Measurements from ENCODE around the gene ANK2.

ANK2 gene

DNA sequence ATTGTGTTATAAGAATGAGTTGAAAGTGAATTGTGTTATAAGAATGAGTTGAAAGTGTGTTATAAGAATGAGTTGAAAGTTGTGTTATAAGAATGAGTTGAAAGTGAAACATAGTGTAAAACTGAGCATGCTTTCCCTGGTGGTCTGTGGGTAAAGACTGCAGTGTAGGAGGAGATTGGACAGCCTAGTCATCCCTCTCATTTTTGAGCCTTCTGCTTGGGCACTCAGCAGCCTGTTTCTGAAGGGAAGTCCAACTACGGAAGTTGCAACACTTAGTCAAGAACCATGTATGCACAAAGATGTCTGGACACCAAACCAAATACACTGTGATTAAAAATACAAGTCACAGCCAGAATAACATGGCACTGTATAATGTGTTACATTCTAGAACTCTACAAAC lies 72.6 kb downstream of the ANK2 start:
- Histone ChIP-seq H3K36me3 (ENCODE audit: control insufficient read depth in 4 of 4, insufficient read depth in 4 of 4, low read length in 3 of 4) (no peaks in the 10 kb centered on the region), H3K4me1 (ENCODE audit: control extremely low read depth in 1 of 4, control insufficient read depth in 4 of 4, insufficient read depth in 4 of 4, low read length in 3 of 4) (no peaks in the 10 kb centered on the region), H3K9me3 (ENCODE audit: control extremely low read depth in 1 of 5, control insufficient read depth in 4 of 5, insufficient read depth in 2 of 5, low read depth in 1 of 5, low read length in 4 of 5) (no peaks in the 10 kb centered on the region), H3K27ac (ENCODE audit: insufficient read depth in 1 of 2, low read depth in 1 of 2, low read length in 2 of 2, poor library complexity in 1 of 2, severe bottlenecking in 2 of 2) (no peak overlapping the region), H3K27me3 (replicated peaks in 2 of 5; ENCODE audit: control insufficient read depth in 4 of 5, insufficient read depth in 5 of 5, low read length in 4 of 5) (peaks cover 0 to 3% (median 0%) of the 10 kb centered on the region in 5 experiments), H3K4me3 (ENCODE audit: control insufficient read depth in 1 of 7, extremely low read depth in 1 of 7, insufficient read depth in 4 of 7, low read depth in 2 of 7, low read length in 6 of 7) (no peak overlapping the region)
- WGBS (ENCODE audit: insufficient coverage), result no CpG with 5 or more reads among the region's 1 CpG
- ChIA-PET CTCF (no interaction called here), POLR2A (no interaction called here)
- no peak for DNase-seq

DNA sequence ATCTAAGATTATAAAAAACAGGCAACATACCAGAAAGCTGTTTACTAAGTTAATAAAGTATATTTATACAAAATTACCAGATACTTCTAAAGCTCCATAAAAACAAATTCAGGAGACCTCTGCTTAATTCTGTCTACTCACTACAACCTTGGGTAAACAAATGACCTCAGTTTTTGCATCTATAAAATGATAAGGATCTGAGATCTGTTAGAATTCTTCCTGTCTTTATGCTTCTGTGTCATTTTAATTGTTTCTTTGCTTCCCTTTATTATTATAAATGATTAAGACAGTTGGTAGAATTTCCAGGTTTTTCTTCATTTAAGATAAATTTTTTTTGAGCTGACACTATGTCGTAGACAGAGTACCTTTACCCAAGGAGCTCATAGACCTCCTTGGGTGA lies 76.0 kb downstream of the ANK2 start:
- Histone ChIP-seq H3K4me1 (ENCODE audit: control extremely low read depth in 1 of 4, control insufficient read depth in 4 of 4, insufficient read depth in 4 of 4, low read length in 3 of 4) (no peaks in the 10 kb centered on the region), H3K27me3 (replicated peaks in 2 of 5; ENCODE audit: control insufficient read depth in 4 of 5, insufficient read depth in 5 of 5, low read length in 4 of 5) (no peaks in the 10 kb centered on the region), H3K4me3 (ENCODE audit: control insufficient read depth in 1 of 7, extremely low read depth in 1 of 7, insufficient read depth in 4 of 7, low read depth in 2 of 7, low read length in 6 of 7) (no peak overlapping the region), H3K27ac (ENCODE audit: insufficient read depth in 1 of 2, low read depth in 1 of 2, low read length in 2 of 2, poor library complexity in 1 of 2, severe bottlenecking in 2 of 2) (no peak overlapping the region), H3K9me3 (ENCODE audit: control extremely low read depth in 1 of 5, control insufficient read depth in 4 of 5, insufficient read depth in 2 of 5, low read depth in 1 of 5, low read length in 4 of 5) (no peaks in the 10 kb centered on the region), H3K36me3 (ENCODE audit: control insufficient read depth in 4 of 4, insufficient read depth in 4 of 4, low read length in 3 of 4) (no peaks in the 10 kb centered on the region)
- no peak for DNase-seq
- no CpG with 5 or more reads among the region's 1 CpG for WGBS (ENCODE audit: insufficient coverage)
- ChIA-PET CTCF (no interaction called here), POLR2A (no interaction called here)

DNA sequence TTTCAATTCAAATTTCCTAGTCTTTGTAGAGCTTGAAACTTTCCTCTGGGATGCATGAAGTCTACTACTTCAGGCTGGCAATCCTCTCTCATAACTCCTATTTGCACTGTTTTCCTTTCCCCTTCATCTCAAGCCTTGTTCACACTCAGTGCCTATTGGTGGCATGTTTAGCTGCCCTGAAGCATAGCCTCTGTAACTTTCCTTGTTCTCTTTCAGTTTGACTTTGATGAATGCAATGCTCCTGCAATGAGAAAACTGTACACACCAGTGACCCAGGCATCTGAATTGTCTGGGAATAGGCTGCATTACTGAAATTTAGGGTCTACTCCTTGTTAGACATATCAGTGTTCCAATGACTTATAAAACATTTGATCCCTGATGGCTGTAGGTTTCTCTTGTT lies 81.7 kb downstream of the ANK2 start:
- Histone ChIP-seq H3K4me1 (ENCODE audit: control extremely low read depth in 1 of 4, control insufficient read depth in 4 of 4, insufficient read depth in 4 of 4, low read length in 3 of 4) (no peaks in the 10 kb centered on the region), H3K27ac (ENCODE audit: insufficient read depth in 1 of 2, low read depth in 1 of 2, low read length in 2 of 2, poor library complexity in 1 of 2, severe bottlenecking in 2 of 2) (no peak overlapping the region), H3K4me3 (ENCODE audit: control insufficient read depth in 1 of 7, extremely low read depth in 1 of 7, insufficient read depth in 4 of 7, low read depth in 2 of 7, low read length in 6 of 7) (no peak overlapping the region)

DNA sequence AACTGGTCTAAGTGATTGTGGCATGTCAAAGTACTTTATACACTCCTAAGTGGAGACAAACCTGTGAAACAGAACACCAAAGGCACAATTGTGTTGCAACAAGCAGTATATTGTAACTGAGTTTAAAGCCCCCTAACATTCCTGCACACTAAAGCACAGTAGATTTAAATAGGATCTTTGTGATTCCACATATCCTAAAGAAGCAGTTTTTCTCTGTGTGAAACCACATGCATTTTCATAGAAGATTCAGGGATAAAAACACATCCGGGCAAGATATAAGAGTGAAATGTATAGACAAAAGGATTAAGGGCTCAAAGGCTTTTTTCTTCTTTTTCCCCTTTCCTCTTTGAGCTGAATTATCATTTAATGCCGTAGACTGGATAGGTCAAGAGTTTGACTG lies 82.2 kb downstream of the ANK2 start:
- DNase-seq, result no peak
- no peak overlapping the region for H3K27ac ChIP-seq (ENCODE audit: insufficient read depth in 1 of 2, low read depth in 1 of 2, low read length in 2 of 2, poor library complexity in 1 of 2, severe bottlenecking in 2 of 2)
- no peaks in the 10 kb centered on the region for H3K4me1 ChIP-seq (ENCODE audit: control extremely low read depth in 1 of 4, control insufficient read depth in 4 of 4, insufficient read depth in 4 of 4, low read length in 3 of 4)
- ChIA-PET POLR2A (no interaction called here), CTCF (no interaction called here)
- H3K4me3 ChIP-seq (ENCODE audit: control insufficient read depth in 1 of 7, extremely low read depth in 1 of 7, insufficient read depth in 4 of 7, low read depth in 2 of 7, low read length in 6 of 7), result no peak overlapping the region
- H3K27me3 ChIP-seq (replicated peaks in 2 of 5; ENCODE audit: control insufficient read depth in 4 of 5, insufficient read depth in 5 of 5, low read length in 4 of 5), result no peaks in the 10 kb centered on the region
- H3K36me3 ChIP-seq (ENCODE audit: control insufficient read depth in 4 of 4, insufficient read depth in 4 of 4, low read length in 3 of 4), result no peaks in the 10 kb centered on the region
- WGBS (ENCODE audit: insufficient coverage), result 100% methylated on average over 1 of the region's 2 CpGs
- no peaks in the 10 kb centered on the region for H3K9me3 ChIP-seq (ENCODE audit: control extremely low read depth in 1 of 5, control insufficient read depth in 4 of 5, insufficient read depth in 2 of 5, low read depth in 1 of 5, low read length in 4 of 5)

More for the DNA sequence above, 81.7 kb downstream of the ANK2 start:
- CTCF ChIA-PET, result no interaction called here
- H3K36me3 ChIP-seq (ENCODE audit: control insufficient read depth in 4 of 4, insufficient read depth in 4 of 4, low read length in 3 of 4), result no peaks in the 10 kb centered on the region
- DNase-seq, result no peak
- no peaks in the 10 kb centered on the region for H3K9me3 ChIP-seq (ENCODE audit: control extremely low read depth in 1 of 5, control insufficient read depth in 4 of 5, insufficient read depth in 2 of 5, low read depth in 1 of 5, low read length in 4 of 5)
- H3K27me3 ChIP-seq (replicated peaks in 2 of 5; ENCODE audit: control insufficient read depth in 4 of 5, insufficient read depth in 5 of 5, low read length in 4 of 5), result no peaks in the 10 kb centered on the region
- POLR2A ChIA-PET, result no interaction called here

DNA sequence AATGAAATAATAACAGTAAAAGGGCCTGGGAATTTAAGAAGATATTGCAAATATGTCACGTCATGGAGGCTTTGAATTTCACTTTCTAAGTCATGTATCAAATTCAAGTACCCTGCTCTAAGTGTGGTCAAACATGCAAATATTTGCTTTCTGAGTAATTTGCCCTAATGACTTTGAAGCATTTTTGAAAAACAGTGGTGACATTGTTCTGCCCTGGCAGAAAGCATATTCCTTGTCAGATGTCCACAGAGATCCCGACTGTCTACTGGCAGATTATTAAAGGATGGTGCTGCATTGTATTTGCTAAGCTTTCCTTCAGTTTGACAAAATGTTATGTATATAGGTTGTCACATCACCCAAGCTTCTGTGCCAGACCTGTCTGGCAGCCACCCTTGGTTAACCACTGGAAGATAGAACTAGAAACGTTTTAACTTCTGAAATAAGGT lies 92.5 kb downstream of the ANK2 start:
- Histone ChIP-seq H3K4me1 (ENCODE audit: control extremely low read depth in 1 of 4, control insufficient read depth in 4 of 4, insufficient read depth in 4 of 4, low read length in 3 of 4) (no peaks in the 10 kb centered on the region), H3K4me3 (ENCODE audit: control insufficient read depth in 1 of 7, extremely low read depth in 1 of 7, insufficient read depth in 4 of 7, low read depth in 2 of 7, low read length in 6 of 7) (no peak overlapping the region), H3K27ac (ENCODE audit: insufficient read depth in 1 of 2, low read depth in 1 of 2, low read length in 2 of 2, poor library complexity in 1 of 2, severe bottlenecking in 2 of 2) (no peak overlapping the region), H3K27me3 (replicated peaks in 2 of 5; ENCODE audit: control insufficient read depth in 4 of 5, insufficient read depth in 5 of 5, low read length in 4 of 5) (peaks cover 0 to 5% (median 0%) of the 10 kb centered on the region in 5 experiments), H3K36me3 (ENCODE audit: control insufficient read depth in 4 of 4, insufficient read depth in 4 of 4, low read length in 3 of 4) (no peaks in the 10 kb centered on the region), H3K9me3 (ENCODE audit: control extremely low read depth in 1 of 5, control insufficient read depth in 4 of 5, insufficient read depth in 2 of 5, low read depth in 1 of 5, low read length in 4 of 5) (no peaks in the 10 kb centered on the region)
- POLR2A ChIA-PET, result no interaction called here
- CTCF ChIA-PET, result no interaction called here
- WGBS (ENCODE audit: insufficient coverage), result 72% methylated on average over 3 of the region's 3 CpGs
- DNase-seq, result no peak

DNA sequence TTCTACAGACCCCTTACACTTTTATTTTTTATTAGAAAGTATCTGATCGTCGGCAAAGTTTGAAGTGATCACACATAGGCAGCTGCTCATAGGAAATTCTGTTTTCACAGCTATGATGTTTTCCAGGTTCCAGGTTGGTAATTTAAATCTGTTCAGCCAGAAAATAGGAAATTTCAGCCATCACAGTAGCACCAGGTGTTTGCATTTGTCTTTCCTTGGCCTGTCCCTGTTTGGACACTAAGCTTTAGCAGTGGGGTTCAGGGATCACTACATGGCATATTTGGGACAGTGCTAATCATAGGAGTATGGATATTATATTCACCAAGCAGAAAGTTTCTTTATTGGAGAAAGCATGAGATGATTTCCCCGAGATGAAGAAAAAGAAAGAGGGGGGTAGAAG lies 92.9 kb downstream of the ANK2 start:
- H3K27me3 ChIP-seq (replicated peaks in 2 of 5; ENCODE audit: control insufficient read depth in 4 of 5, insufficient read depth in 5 of 5, low read length in 4 of 5), result peaks cover 0 to 5% (median 0%) of the 10 kb centered on the region in 5 experiments
- ChIA-PET CTCF (no interaction called here), POLR2A (no interaction called here)
- H3K4me3 ChIP-seq (ENCODE audit: control insufficient read depth in 1 of 7, extremely low read depth in 1 of 7, insufficient read depth in 4 of 7, low read depth in 2 of 7, low read length in 6 of 7), result no peak overlapping the region
- H3K4me1 ChIP-seq (ENCODE audit: control extremely low read depth in 1 of 4, control insufficient read depth in 4 of 4, insufficient read depth in 4 of 4, low read length in 3 of 4), result no peaks in the 10 kb centered on the region
- H3K27ac ChIP-seq (ENCODE audit: insufficient read depth in 1 of 2, low read depth in 1 of 2, low read length in 2 of 2, poor library complexity in 1 of 2, severe bottlenecking in 2 of 2), result no peak overlapping the region
- 100% methylated on average over 1 of the region's 3 CpGs for WGBS (ENCODE audit: insufficient coverage)
- H3K36me3 ChIP-seq (ENCODE audit: control insufficient read depth in 4 of 4, insufficient read depth in 4 of 4, low read length in 3 of 4), result no peaks in the 10 kb centered on the region
- no peak for DNase-seq
- no peaks in the 10 kb centered on the region for H3K9me3 ChIP-seq (ENCODE audit: control extremely low read depth in 1 of 5, control insufficient read depth in 4 of 5, insufficient read depth in 2 of 5, low read depth in 1 of 5, low read length in 4 of 5)

DNA sequence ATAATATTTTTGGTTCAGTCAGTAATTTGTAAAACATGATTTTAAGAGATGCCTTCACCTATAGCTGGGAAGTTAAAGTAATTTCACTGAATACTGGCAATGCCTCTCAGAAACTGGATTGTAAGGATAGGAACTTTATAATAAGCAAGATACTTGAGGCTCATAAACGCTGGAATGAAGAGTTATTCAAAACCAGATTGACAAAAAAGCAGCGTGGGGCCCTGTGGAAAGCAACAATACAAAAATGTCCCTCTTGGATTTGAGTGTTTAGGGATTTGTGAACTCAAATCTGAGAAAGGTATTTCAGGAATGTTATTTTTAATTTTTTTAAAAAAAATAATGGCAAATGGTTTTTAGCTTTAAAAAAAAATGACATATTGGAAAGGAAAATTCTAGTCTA lies 94.6 kb downstream of the ANK2 start:
- H3K4me1 ChIP-seq (ENCODE audit: control extremely low read depth in 1 of 4, control insufficient read depth in 4 of 4, insufficient read depth in 4 of 4, low read length in 3 of 4), result no peaks in the 10 kb centered on the region
- H3K9me3 ChIP-seq (ENCODE audit: control extremely low read depth in 1 of 5, control insufficient read depth in 4 of 5, insufficient read depth in 2 of 5, low read depth in 1 of 5, low read length in 4 of 5), result no peaks in the 10 kb centered on the region
- no peak overlapping the region for H3K4me3 ChIP-seq (ENCODE audit: control insufficient read depth in 1 of 7, extremely low read depth in 1 of 7, insufficient read depth in 4 of 7, low read depth in 2 of 7, low read length in 6 of 7)
- H3K36me3 ChIP-seq (ENCODE audit: control insufficient read depth in 4 of 4, insufficient read depth in 4 of 4, low read length in 3 of 4), result no peaks in the 10 kb centered on the region
- POLR2A ChIA-PET, result no interaction called here
- WGBS (ENCODE audit: insufficient coverage), result 88% methylated on average over 2 of the region's 2 CpGs
- peaks cover 0 to 5% (median 0%) of the 10 kb centered on the region in 5 experiments for H3K27me3 ChIP-seq (replicated peaks in 2 of 5; ENCODE audit: control insufficient read depth in 4 of 5, insufficient read depth in 5 of 5, low read length in 4 of 5)
- no peak for DNase-seq
- CTCF ChIA-PET, result no interaction called here
- H3K27ac ChIP-seq (ENCODE audit: insufficient read depth in 1 of 2, low read depth in 1 of 2, low read length in 2 of 2, poor library complexity in 1 of 2, severe bottlenecking in 2 of 2), result no peak overlapping the region

DNA sequence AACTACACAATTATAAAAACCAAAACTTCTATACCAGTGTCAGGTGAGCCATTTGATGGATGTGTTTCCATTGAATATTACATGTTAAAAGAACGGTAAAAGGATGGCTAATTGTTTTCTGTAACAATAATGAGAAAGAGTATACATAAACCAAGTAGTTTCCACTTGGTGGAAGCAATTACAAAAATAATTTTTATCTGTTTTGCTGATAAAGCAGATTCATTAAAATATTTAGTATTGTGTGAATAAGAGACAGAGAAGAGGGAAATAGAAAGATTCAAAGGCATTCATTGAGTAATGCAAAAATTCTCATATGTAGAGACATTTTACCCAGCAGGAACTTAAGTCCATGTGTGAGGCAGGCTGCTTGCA lies 95.7 kb downstream of the ANK2 start:
- no peak overlapping the region for H3K4me3 ChIP-seq (ENCODE audit: control insufficient read depth in 1 of 7, extremely low read depth in 1 of 7, insufficient read depth in 4 of 7, low read depth in 2 of 7, low read length in 6 of 7)
- no peaks in the 10 kb centered on the region for H3K9me3 ChIP-seq (ENCODE audit: control extremely low read depth in 1 of 5, control insufficient read depth in 4 of 5, insufficient read depth in 2 of 5, low read depth in 1 of 5, low read length in 4 of 5)
- peaks cover 0 to 3% (median 0%) of the 10 kb centered on the region in 5 experiments for H3K27me3 ChIP-seq (replicated peaks in 2 of 5; ENCODE audit: control insufficient read depth in 4 of 5, insufficient read depth in 5 of 5, low read length in 4 of 5)
- POLR2A ChIA-PET, result no interaction called here
- no peak for DNase-seq
- no peaks in the 10 kb centered on the region for H3K4me1 ChIP-seq (ENCODE audit: control extremely low read depth in 1 of 4, control insufficient read depth in 4 of 4, insufficient read depth in 4 of 4, low read length in 3 of 4)
- no peaks in the 10 kb centered on the region for H3K36me3 ChIP-seq (ENCODE audit: control insufficient read depth in 4 of 4, insufficient read depth in 4 of 4, low read length in 3 of 4)
- no peak overlapping the region for H3K27ac ChIP-seq (ENCODE audit: insufficient read depth in 1 of 2, low read depth in 1 of 2, low read length in 2 of 2, poor library complexity in 1 of 2, severe bottlenecking in 2 of 2)
- no CpG with 5 or more reads among the region's 1 CpG for WGBS (ENCODE audit: insufficient coverage)
- CTCF ChIA-PET, result no interaction called here

Measured in common myeloid progenitor, CD34-positive (primary cell).